ENCODE measurements around the gene MAPRE3. TPM values are rescaled to one million over a fixed set of nuclear protein-coding genes. Genes with fewer than 3 reads are reported as not detected.

Gene MAPRE3
- total RNA-seq, 3 donors from 2014 or later: 3.7 to 4.3 (median 3.8) TPM

DNA sequence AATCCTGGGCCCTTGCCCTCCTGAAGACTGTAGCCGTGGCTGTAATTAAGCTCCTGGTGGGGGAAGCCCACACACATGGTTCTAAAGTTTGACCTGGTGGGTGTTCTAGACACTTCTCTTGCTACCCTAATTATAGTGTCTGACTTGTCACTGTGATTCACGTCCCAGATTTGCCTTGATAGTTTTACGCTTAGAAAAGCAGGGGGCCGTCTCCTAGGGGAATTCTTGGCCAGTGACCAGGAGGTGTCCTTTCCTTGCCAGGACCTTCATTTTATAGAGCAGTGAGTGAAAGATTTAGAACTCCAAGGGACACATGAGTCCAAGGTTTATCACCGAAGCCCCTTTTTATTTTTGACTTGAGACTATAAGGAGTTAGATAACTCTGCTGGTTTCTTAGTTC is 71.3 kb downstream of the MAPRE3 start:
- H3K4me1 Mint-ChIP-seq (ENCODE audit: low read depth): peaks cover 2% of the 10 kb centered on the region
- peaks cover 33% of the 10 kb centered on the region for H3K36me3 Mint-ChIP-seq (ENCODE audit: insufficient read depth)
- no peaks in the 10 kb centered on the region for H3K27me3 Mint-ChIP-seq (ENCODE audit: low read depth)
- no peaks in the 10 kb centered on the region for H3K9me3 Mint-ChIP-seq
- DNase-seq (no peak), ATAC-seq (no peak)
- H3K4me3 Mint-ChIP-seq: no peak overlapping the region

DNA sequence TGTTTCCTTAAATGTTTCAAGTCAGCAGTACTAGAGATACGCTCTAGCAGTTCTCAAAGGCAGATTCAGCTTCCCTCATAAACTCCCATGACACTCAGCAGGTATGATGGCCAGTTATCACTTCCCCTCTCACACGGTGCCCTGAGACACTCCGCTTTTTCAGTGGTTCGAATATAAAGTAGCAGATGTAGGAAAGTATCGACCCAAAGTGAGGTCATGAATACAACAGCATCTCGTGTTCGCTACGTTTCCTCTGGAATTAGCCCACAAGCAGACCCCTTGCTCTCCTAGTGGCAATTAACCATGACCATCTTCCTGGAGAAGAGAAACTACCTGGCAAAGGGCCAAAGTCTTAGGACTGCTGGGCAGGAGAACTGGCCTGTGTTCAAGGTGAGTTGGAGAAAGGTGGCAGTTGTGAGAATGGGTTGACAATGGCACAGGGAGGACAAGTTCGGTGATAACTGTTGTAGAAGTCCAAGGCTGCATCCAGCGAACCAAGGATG is 71.8 kb downstream of the MAPRE3 start:
- Mint-ChIP-seq H3K36me3 (ENCODE audit: insufficient read depth) (peaks cover 28% of the 10 kb centered on the region), H3K4me1 (ENCODE audit: low read depth) (peaks cover 2% of the 10 kb centered on the region), H3K4me3 (no peak overlapping the region), H3K9me3 (no peaks in the 10 kb centered on the region), H3K27me3 (ENCODE audit: low read depth) (no peaks in the 10 kb centered on the region)
- ATAC-seq (no peak), DNase-seq (no peak)

DNA sequence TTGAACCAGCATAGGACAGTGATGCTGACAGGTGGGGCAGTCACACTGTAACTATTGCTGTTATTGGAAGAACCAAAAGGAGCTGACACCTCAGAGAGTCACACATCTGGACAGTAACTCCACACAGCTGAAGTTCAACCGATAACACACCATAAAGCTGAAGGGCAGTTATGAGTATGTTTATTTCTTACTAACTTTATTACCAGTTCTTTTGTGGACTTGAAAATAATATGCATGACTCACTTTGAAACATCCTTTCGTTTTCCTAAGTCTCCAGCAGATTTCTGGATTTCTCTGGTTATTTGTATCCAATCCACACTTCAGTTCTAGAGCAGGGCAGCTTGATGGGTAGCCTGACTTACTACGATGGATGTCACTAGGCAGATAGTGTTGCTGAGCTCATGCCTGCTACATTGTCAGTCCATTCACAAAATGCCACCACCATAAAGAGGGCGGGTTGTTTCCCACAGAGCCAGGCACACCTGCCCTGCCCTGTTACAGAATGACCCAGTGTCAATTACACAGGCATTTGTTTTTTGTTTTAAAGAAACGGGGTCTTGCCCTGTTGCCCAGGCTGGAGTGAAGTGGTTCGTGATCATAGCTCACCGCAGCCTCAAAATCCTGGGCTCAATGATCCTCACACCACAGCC is 72.7 kb downstream of the MAPRE3 start:
- ATAC-seq (no peak), DNase-seq (no peak)
- H3K4me3 Mint-ChIP-seq: no peak overlapping the region
- H3K27me3 Mint-ChIP-seq (ENCODE audit: low read depth): no peaks in the 10 kb centered on the region
- peaks cover 2% of the 10 kb centered on the region for H3K4me1 Mint-ChIP-seq (ENCODE audit: low read depth)
- H3K36me3 Mint-ChIP-seq (ENCODE audit: insufficient read depth): peaks cover 23% of the 10 kb centered on the region
- no peaks in the 10 kb centered on the region for H3K9me3 Mint-ChIP-seq

DNA sequence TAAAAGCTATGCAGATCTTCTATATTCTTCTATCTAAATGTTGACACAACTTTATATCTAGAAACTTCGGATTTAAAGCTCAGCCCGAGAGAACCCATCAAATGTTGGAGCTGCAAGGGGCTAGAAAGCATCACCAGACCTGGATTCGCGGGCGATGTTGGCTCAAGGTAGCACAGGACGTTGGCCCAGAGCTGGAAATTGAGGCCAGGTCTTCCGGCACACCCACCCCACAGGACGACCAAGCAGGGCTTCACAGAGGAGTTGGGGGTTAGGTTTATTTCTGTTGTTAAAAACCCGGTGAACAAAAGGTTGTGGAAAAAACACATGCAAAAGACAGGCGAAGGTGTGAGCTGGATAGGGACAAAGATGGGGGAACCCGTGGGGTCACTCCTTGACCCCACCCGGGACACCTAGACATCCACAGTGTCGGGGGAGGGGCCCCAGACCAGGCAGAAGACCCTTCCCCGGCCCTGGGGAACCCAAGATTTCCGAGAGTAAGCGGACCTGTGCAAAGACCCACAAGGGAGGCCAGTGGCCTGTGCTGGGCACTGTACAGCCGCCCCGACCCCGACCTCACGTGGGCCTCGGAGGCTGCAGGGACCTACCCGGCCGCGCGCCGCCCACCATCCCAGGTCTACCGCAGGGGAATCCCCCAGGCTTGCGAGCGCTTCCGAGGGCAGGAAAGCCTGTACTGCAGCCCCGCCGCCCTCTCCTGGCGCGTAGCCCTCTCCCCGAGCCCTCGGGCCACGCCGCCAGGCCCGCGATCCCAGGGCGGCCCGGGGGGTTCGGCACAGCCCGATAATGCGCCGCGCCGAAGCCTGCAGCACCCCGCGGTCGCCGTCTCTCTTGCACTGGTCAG is 79.2 kb downstream of the MAPRE3 start:
- peaks cover 10% of the 10 kb centered on the region for H3K36me3 Mint-ChIP-seq (ENCODE audit: insufficient read depth)
- peak overlapping the region; percentile 93 for H3K4me3 Mint-ChIP-seq
- ATAC-seq: peak; percentile 34 to 38
- H3K27me3 Mint-ChIP-seq (ENCODE audit: low read depth): peaks cover 7% of the 10 kb centered on the region
- H3K4me1 Mint-ChIP-seq (ENCODE audit: low read depth): peaks cover 15% of the 10 kb centered on the region
- peak; percentile 63 for DNase-seq
- H3K9me3 Mint-ChIP-seq: no peaks in the 10 kb centered on the region

DNA sequence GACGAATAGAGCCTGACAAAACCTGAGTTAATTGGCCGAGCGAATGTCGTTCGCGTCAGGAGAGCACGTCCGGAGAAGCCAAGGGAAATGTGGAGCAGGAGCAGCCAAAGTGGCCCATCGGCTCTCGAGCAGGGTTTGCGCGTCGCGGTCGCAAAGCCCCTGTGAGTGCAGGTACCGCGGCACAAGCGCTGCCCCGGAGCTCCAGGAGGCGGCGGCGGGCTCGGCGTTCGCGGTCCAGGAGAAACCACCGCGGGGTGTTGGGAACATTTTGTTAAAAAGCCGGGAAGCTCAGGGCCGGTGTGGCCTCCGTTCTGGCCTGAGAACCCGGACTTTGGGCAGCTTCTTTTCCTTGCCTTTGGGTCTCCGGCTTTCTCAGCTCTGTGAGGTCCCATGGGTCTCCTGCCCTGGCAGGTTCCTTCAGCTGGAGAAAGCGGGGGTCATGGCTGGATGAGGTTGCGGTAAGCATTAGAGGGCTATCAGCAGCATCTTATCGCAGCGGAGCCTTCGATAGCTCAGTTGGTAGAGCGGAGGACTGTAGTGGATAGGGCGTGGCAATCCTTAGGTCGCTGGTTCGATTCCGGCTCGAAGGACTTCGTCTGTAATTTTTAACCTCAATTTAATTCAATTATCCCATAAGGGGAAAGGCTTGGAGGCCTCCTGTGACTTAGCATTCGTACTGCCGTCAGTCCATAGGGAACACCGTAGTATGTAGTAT is 80.0 kb downstream of the MAPRE3 start:
- Mint-ChIP-seq H3K4me1 (ENCODE audit: low read depth) (peaks cover 15% of the 10 kb centered on the region), H3K4me3 (peak overlapping the region; percentile 93), H3K27me3 (ENCODE audit: low read depth) (peaks cover 7% of the 10 kb centered on the region), H3K9me3 (no peaks in the 10 kb centered on the region), H3K36me3 (ENCODE audit: insufficient read depth) (peaks cover 16% of the 10 kb centered on the region)
- ATAC-seq (peak; percentile 64 to 73), DNase-seq (peak; percentile 90)

DNA sequence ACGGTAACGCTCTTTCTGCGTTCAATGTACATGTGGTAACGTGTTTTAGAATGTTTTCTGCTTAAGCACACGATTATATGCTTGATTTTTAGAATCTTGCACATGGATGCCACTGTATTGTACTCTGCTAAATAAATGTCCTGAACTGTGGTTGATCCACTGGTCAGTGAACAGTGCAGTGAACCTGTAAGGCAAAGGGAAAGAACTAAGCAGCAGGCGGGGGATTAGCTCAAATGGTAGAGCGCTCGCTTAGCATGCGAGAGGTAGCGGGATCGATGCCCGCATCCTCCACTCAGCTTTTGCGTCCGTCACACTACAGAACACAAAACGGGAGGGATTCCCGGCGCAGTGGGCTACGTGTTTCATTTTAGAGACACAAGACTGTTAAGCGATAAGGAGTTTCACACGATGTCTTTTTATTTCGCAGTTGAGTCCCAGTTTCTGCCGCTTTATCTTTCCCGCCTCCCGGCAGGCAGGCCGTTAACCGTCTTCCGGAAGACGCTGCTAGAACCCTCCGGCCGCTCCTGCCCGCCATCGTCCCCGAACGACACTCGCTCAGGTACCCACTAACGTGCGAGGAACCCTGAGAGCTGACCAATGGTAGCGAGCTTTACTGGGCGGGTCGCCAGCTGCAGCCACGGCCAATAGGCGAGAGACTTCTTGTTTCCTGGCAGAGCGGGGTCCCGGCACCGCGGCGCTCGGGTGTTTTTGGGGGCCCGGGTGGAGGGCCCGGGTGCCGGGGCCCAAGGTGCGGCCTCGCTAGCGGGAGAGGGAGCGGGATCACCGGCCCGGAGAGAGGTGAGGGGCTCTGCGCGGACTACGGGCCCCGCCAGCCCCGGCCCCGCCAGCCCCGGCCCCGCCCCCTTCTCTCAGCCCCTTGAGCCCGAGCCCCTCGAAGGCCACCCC is 80.8 kb downstream of the MAPRE3 start, which contains the start of gene AGBL5:
Gene AGBL5, plus strand, starts transcription at position 673 of the 906 bp plus-strand sequence. CDS start 1,291 bp downstream, outside the sequence.
- Mint-ChIP-seq H3K4me1 (ENCODE audit: low read depth) (peaks cover 15% of the 10 kb centered on the region), H3K27me3 (ENCODE audit: low read depth) (peaks cover 7% of the 10 kb centered on the region), H3K36me3 (ENCODE audit: insufficient read depth) (peaks cover 17% of the 10 kb centered on the region), H3K9me3 (no peaks in the 10 kb centered on the region), H3K4me3 (peak within 1 kb of the TSS; percentile 93)
- ATAC-seq: peak; percentile 73 to 75
- peak; percentile 95 for DNase-seq

DNA sequence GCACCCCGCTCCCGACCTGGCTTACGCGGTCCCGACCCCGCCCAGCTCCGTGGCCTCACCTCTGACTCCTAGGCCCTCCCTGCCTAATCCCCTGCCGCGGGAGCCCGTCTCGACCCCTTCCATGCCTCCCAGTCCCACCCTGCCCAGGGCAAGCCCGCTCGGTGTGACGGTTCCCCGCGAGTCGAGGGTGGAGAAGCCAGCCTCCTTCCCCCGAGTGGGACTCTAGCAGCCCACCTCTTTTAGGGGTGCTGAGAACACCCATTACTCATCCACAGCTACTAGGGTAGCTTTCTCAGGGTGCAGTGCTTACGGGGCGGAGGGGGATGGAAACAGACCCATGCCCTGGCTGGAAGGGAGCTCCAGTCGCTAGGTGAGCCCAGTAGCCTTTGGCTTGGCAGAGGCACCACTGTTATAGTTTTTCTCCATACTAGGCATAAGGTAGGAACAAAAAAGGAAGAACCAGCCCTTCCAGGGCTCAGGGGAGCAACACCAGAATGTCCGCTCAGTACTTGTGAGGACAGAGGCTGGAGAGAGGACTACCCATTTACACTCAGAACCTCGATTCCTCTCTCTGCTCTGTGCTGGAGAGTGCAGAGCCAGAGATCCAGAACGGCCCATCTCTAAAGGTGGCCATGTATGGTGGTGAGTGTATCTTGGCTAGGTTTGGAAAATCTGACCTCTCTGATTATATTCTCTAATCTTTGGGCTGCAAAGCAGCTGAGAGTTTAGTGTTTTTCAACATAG is 81.6 kb downstream of the MAPRE3 start:
- H3K27me3 Mint-ChIP-seq (ENCODE audit: low read depth): peaks cover 7% of the 10 kb centered on the region
- no peaks in the 10 kb centered on the region for H3K9me3 Mint-ChIP-seq
- peaks cover 15% of the 10 kb centered on the region for H3K4me1 Mint-ChIP-seq (ENCODE audit: low read depth)

DNA sequence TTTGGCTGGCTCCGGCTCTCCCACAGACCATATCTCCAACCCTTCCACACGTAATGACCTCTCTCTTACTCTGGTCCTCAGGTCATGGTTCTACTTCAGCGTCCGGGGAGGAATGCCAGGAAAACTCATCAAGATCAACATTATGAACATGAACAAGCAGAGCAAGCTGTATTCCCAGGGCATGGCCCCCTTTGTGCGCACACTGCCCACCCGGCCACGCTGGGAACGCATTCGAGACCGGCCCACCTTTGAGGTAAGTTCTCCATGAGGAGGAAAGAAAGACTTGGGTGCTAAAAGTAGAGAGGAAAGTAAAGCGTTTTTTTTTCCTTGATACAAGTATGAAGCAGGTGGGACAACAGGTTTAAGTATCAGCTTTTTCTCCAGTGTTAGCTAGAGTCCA is 82.9 kb downstream of the MAPRE3 start:
- H3K27me3 Mint-ChIP-seq (ENCODE audit: low read depth): peaks cover 7% of the 10 kb centered on the region
- H3K36me3 Mint-ChIP-seq (ENCODE audit: insufficient read depth): peaks cover 17% of the 10 kb centered on the region
- peak overlapping the region; percentile 40 for H3K4me3 Mint-ChIP-seq
- no peaks in the 10 kb centered on the region for H3K9me3 Mint-ChIP-seq
- H3K4me1 Mint-ChIP-seq (ENCODE audit: low read depth): peaks cover 15% of the 10 kb centered on the region
- DNase-seq: no peak
- no peak for ATAC-seq

More for the DNA sequence above, 81.6 kb downstream of the MAPRE3 start:
- ATAC-seq (no peak), DNase-seq (peak; percentile 34)
- Mint-ChIP-seq H3K4me3 (peak overlapping the region; percentile 87), H3K36me3 (ENCODE audit: insufficient read depth) (peaks cover 17% of the 10 kb centered on the region)

DNA sequence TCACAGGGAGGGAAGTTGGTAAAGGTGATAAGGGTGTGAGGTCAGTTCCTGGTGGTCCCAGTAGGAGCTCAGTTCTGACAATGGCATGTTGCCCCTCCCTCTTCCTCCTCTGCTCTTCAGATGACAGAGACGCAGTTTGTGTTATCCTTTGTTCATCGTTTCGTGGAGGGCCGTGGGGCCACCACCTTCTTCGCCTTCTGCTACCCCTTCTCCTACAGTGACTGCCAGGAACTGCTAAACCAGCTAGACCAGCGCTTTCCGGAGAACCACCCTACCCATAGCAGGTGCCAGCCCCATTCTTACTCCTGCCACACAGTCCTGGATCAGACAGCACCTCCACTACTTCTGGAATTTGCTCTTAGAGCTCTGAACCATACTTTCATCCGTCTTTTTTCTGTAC is 83.3 kb downstream of the MAPRE3 start:
- no peak overlapping the region for H3K4me3 Mint-ChIP-seq
- no peak for ATAC-seq
- H3K9me3 Mint-ChIP-seq: no peaks in the 10 kb centered on the region

DNA sequence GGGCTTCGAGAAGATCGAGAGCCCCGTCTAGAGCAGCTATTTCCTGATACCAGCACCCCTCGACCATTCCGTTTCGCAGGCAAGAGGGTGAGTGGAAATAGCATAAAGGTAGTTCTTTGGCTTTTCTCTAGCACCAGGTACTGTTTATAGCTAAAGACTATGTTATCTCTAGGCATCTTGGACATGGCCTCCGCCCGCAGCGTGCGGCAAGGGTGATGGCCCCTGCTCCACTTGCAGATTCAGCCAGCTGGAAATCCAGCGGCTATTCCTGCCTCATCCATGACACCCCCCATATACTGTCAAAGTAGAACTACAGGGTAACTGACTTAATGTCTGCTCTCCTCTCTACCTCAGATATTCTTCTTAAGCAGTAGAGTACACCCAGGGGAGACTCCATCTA is 84.3 kb downstream of the MAPRE3 start:
- no peaks in the 10 kb centered on the region for H3K9me3 Mint-ChIP-seq
- peaks cover 10% of the 10 kb centered on the region for H3K4me1 Mint-ChIP-seq (ENCODE audit: low read depth)
- H3K36me3 Mint-ChIP-seq (ENCODE audit: insufficient read depth): peaks cover 17% of the 10 kb centered on the region
- H3K4me3 Mint-ChIP-seq: no peak overlapping the region
- H3K27me3 Mint-ChIP-seq (ENCODE audit: low read depth): peaks cover 7% of the 10 kb centered on the region
- DNase-seq (no peak), ATAC-seq (no peak)

More for the DNA sequence above, 83.3 kb downstream of the MAPRE3 start:
- DNase-seq: no peak
- Mint-ChIP-seq H3K36me3 (ENCODE audit: insufficient read depth) (peaks cover 17% of the 10 kb centered on the region), H3K27me3 (ENCODE audit: low read depth) (peaks cover 7% of the 10 kb centered on the region), H3K4me1 (ENCODE audit: low read depth) (peaks cover 15% of the 10 kb centered on the region)

DNA sequence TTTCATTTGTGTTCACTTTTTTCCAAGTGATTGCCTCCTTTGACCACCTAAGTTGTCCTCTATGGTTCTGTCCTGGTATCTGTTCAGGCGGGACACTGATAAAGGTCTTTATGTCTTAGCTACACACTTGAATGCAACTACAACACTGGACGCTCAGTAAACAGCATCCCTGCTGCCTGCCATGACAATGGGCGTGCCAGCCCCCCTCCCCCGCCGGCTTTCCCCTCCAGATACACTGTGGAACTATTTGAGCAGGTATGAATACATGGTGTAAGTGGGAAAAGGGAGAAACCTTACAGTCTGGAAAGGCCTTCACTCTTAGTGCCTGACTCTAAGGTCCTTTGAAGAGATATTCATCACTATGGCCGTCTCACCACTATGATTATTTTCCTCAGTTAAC is 86.7 kb downstream of the MAPRE3 start:
- Mint-ChIP-seq H3K9me3 (no peaks in the 10 kb centered on the region), H3K36me3 (ENCODE audit: insufficient read depth) (peaks cover 14% of the 10 kb centered on the region), H3K4me1 (ENCODE audit: low read depth) (no peaks in the 10 kb centered on the region), H3K27me3 (ENCODE audit: low read depth) (no peaks in the 10 kb centered on the region), H3K4me3 (no peak overlapping the region)
- DNase-seq: no peak
- ATAC-seq: no peak

DNA sequence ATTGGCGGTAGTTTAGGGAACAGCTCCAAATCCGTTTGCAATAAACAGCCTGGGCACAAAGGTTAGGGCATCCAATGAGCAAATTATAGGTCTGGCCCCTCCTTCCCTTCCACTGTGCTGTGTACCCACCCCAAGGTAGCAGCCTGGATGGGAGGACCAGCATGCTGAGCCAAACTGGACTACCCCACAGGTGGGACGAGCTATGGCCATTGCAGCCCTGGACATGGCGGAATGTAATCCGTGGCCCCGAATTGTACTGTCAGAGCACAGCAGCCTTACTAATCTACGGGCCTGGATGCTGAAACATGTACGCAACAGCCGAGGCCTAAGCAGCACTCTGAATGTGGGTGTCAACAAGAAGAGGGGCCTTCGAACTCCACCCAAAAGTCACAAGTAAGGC is 87.8 kb downstream of the MAPRE3 start:
- DNase-seq (no peak), ATAC-seq (no peak)
- no peak overlapping the region for H3K4me3 Mint-ChIP-seq
- H3K36me3 Mint-ChIP-seq (ENCODE audit: insufficient read depth): peaks cover 19% of the 10 kb centered on the region
- H3K4me1 Mint-ChIP-seq (ENCODE audit: low read depth): no peaks in the 10 kb centered on the region
- H3K27me3 Mint-ChIP-seq (ENCODE audit: low read depth): no peaks in the 10 kb centered on the region
- no peaks in the 10 kb centered on the region for H3K9me3 Mint-ChIP-seq
